ENCODE data around the gene RPL3.

The RPL3 gene

DNA sequence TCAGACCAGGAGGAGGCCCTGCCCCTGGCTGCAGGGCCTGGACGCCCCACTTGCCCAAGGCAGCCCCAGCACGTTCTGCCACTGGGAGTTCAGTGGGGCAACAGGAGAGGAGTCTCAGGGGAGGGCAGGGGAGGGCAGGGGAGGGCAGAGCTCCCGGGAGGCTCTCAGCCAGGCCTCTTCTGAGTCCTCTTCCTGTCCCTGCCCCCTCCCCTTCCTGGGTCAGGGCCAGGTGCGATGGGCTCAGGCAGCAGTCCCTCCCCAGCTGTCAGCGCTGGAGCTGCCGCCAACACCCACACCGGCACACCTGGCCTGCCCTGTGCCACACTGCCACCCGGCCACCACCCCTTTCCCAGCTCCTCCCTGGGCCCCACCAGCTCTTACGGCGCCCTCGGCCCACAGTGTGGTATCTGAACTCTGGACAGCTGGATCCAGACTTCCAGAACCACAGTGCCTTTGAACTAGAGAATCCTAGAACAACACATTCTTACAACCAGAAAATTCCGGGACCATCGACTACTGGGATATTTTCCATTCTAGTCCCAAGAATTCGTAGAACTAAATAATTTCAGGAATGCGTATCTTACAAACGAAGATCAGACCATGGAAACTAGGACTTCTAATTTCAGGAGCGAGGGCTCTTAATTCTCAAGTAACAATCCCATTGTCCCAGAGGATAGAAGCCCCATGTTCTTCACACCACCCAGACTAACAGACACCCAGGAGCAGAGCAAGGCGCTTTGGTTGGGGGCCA, 21.8 kb downstream of the RPL3 start:
- no peak for DNase-seq

GRCh38 chr22:39296981-39297489, 22.4 kb downstream of the RPL3 start:
- no peak for DNase-seq

GRCh38 chr22:39296535-39296934, 22.9 kb downstream of the RPL3 start:
- DNase-seq: no peak

DNA sequence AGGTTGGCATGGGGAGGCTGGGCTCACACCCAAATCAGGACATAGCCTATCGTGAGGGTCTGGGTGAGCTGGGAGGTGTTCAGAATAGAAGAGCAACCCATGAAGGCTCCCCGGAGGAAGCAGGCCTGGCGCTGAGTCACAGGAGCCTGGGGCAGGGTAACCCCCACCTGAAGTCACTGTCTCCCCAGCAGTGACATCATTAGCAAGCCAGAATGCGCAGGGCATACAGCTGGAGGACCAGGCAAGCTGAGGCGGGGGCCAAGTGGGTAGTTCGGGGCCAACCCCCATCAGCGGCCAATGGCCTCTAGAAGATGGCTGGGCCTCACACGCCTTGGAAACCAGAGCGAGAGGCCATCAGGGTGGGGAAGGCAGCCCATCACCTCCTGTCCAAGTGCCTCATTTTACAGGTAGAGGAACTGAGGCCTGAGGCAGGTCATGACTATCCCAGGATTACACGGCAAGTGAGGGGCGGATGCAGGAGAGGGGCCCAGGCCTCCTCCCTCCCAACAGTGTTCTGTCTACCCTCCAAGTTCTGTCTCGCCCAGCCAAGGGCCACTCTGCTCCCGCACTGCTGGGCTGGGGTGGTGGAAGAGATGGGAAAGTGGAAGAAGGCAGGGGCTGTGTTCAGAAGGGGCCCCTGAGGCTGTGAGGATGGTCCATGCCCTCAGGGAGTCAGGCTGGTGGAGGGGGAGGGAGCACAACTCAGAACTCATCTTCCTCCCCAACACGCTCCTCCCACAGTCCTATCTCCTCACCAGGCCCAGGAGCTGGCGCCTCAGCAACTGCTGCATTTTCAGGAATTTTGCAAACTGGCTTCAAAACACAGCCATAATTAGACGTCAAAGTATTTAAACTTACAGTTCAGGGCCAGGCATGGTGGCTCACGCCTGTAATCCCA, 24.6 kb downstream of the RPL3 start:
- no peak for DNase-seq

DNA sequence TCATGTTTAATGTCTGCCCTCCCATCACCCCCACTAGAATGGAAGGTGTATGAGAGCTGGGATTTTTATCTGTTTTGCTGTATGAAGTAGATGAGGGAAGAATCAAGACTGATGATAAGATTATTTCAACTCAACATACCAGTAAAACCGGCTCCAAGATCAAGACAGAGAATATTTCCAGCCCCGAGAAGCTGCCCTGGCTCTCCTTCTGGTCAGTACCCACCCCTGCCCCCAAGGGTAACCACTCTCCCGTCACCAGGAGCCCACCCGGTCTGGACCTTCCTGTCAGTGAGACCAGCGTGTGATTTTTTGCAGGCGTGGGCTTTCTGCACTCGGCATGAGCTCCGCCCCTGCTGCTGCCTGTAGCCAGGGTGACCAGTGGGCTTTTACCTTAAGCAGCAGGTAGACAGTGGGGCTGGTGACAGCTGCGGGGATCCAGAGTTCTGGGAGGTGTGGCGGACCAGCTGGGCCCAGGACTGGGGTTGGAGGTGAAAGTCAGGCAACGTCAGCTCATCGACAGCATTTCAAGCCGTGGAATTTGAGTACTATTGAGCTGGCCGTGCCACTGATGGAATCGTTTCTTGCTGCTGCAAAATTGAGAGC, 25.6 kb downstream of the RPL3 start:
- no peak for DNase-seq

- DNase-seq: no peak
Measured at GRCh38 chr22:39292561-39293074, 26.8 kb downstream of the RPL3 start.

- DNase-seq: no peak
Measured at GRCh38 chr22:39292031-39292462, 27.4 kb downstream of the RPL3 start.

DNA sequence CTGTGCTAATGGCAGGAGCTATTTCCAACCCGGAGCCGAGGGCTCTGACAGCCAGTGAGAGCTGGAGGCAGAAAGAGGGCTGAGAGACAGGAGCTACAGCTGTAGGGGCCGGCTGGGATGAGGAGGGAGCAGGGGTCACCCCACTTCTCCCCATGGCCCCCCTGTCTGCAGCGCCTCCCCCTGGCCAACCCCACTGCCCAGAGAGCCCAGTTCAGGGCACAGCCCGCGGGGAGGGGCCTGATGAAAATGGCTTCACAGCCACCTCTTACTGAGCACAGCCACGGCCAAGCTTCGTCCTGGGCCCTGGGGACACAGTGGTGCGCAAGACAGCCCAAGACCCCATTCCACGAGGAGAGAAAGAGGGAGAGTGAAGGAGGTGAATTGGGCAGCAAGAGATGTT, 27.9 kb downstream of the RPL3 start:
- DNase-seq: no peak

DNA sequence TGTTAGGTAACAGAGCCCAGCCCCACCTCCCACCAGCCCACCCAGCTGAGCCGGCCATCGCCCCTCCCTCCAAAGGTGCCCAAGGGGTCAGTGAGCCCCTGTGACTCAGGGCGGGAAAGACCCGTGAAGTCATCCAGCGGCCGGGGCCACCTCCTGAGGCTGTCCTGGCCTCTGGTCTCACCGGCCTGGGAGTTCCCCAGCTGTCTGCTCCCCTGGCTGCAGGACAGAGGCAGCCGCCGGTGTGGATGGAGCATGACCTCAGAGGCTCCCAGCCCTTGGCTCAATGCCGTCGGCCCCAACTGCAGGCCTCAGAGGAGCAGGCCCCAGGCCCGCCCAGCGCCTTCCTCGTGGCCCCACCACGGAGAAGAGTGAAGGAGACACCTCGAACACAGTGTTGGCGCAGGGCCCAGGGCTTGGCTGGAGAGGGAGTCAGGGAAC, 28.7 kb downstream of the RPL3 start:
- no peak for DNase-seq

GRCh38 chr22:39289975-39290720, 29.3 kb downstream of the RPL3 start:
- no peak for DNase-seq

GRCh38 chr22:39289533-39289932, 29.9 kb downstream of the RPL3 start:
- DNase-seq: no peak

DNA sequence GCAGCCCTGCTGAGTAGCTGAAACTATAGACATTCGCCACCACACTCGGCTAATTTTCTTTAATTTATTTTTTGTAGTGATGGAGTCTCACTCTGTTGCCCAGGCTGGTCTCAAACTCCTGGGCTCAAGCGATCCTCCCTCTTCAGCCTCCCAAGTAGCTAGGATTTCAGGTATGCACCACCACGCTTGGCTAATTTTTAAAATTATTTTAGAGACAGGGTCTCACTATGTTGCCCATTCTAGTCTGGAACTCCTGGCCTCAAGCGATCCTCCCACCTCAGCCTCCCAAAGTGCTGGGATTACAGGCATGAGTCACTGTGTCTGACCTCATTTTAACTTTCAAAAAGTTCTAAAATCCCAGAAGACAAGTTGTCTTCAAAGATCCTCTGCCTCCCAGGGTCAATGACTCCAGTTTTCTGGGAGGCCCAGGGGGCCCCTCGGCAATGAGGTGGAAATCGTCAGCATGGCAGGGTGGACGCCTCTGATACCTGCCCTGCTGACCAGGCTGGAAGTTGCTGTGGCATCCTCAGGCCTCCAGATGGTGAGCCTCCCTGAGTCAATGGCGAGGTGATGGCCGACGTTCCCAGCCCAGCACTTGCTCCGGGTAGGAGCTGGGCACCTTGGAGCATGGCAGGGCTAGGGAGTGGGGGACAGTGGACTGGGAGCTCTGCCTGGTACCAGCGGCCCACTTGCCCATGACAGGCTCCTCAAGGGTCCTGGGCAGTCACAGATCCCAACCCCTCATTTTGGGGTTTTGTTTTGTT, 31.1 kb downstream of the RPL3 start:
- no peak for DNase-seq

- no peak for DNase-seq
Measured at GRCh38 chr22:39287076-39287725, 32.2 kb downstream of the RPL3 start.

DNA sequence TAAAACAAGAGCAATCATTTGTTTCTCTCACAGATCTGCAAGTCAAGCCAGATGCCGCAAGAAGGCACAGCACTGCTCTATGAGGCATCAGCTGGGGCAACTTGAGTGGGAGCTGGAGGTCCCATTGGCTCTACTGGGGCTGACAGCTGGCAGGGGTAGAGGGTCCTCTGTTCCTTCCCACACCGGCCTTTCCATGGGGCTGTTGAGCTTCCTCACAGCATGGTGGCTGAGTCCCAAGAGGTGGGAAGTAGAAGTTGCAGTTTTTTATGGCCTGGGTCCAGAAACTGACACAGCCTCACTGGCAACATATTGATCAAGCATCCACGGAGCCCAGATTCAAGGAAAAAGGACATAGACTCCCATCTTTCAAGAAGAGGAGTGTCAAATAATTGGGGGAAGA, 34.4 kb downstream of the RPL3 start:
- no peak for DNase-seq

DNA sequence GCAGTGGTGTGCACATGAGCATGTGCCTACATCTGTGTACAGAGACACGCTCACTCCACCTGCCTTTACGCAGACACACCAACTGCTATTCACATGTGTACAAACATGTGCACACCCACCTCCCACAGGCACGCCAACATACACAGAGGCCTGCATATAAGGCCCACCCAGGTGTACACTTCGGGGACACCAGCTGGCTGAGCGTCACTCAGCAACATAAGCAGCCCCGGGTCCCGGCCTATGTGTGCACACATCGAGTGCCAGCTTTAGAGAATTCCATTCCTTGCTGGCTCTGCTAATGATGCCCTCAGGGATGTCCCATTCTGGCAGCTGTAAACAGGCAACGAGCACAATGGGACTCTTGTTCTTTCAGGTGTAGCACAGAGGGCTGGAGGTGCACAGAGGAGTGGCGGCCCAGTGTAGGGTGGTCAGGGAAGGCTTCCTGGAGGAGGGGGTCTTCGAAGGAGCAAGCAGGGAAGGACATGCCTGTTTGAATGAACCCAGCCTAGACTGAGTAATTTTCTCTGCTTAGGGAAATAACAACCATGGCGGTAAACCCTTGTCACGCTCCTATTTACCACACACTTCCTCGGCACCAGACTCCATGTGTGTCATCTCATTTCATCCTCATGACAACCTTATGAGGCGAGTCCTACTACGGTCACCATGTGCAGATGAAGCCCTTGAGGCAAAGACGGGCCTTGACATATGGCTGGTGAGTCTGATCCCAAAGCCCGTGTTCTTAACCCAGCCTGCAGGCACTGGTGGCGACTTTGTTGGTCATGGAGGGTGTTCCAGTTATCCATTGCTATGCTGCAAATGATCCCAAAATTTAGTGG, 35.1 kb downstream of the RPL3 start:
- DNase-seq: no peak

DNA sequence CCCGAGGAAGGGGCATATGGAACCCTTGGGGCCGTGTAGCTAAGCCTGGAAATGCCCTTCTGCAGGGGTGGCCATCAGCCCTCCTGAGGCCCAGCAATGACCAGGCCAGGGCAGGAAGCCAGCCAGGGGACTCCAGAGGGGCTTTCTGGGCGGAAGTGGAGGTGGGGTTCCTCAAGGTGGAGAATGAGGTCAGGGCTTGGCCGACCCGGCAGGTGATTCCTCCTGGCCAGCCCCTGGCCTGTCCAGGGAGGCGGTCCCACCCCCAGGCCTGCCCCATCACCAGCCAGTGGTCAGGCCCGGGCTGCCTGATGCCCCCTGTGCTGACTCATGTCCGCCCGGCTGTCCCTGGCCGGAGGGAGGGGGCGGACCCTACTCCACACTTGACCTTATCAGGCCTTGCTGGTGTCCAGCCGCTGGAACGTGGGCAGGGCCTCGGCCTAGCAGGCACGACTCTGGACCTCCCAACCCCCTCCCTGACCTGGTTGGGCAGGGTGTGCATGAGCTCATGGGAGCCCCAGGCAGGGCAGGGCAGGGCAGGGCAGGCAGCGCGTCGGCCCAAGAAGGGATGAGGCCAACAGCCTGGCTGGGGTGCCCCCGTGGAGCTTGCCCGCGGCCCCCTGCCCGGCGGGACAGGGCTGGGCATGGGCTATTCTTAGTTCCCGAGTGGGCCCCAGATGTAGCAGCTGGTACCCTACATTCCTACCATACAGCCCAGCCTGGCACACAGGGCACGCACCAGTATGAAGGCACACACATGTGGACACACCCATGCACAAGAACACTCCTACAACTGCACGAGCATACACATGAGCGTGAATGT, 35.9 kb downstream of the RPL3 start:
- no peak for DNase-seq

DNA sequence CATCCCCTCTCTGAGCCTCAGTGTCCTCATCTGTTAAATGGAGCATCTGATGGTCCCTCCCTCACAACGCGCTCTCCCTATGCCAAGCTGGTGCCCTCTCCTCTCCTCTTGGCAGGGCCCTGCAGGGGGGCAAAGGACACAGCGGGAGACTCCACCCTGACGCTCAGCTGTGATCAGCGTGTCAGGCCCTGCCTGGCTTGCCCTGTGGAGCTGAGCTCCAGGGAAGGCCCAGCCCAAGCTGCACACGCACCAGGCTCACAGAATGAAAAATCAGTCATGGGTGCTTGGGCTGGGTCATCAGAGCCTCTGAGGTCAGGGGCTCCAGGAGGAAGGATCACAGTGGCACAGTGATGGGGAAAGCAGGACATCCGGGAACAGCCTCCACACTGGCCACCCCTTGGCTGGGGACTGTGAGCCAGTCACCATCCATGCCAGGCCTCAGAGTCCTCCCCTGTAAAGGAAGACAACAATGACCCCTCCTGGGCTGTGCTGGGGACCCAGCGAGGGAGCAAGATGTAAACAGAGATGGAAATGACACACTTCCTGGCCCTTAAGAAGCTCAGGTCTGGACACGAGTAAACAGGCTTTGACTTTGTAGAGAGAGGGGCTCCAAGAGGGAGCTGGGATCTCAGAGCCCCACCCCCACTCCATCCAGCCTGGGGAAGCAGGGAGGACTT, 36.6 kb downstream of the RPL3 start:
- DNase-seq: no peak

- no peak for DNase-seq
Measured at GRCh38 chr22:39281126-39281525, 38.3 kb downstream of the RPL3 start.

DNA sequence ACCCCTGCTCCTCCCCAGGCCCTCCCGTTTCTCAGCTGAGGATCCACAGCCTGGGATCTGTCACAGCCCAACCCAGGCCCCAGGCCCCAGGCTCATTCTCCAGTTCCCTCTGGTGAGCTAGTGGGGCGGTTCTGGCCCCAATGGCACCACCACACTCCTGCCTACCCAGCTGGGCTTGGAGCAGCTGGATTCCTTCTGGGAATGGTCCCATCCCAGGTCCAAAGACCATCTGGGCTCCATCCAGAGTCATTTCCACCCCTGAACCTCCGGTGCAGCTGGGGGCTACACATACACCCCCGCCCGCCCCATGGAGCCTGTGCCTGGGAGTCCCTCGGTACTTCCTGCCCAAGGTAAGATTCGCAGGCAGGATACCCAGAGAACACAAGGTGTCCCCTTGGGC, 39.2 kb downstream of the RPL3 start:
- DNase-seq: no peak

Data from activated effector memory CD4-positive, alpha-beta T cell treated with Interleukin-2 at 50 U/mL for 16 hours (primary cell).